ENCODE results near the gene RASSF4.
A peak's percentile ranks its signal among the peaks of the same experiment; 100 is the strongest.

RASSF4 gene

DNA sequence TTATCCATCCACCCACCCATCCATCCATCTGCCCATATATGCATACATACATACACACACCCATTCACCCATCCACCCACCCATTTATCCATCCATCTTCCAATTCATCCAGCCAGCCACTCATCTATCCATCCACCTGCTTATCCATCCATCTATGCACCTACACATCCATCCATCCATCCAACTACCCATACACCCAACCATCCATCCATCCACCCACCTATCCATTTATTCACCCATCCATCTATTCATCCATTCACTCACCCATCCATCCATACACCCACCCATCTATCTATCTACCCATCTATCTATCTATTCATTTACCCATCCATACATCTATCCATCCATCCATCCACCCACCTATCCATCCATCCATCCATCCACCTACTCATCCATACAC lies 31.1 kb upstream of the RASSF4 start:
- DNase-seq (ENCODE audit: low spot score): no peak

- DNase-seq (ENCODE audit: low spot score): no peak
Observed at GRCh38 chr10:44929356-44930255, 30.0 kb upstream of the RASSF4 start.

DNA sequence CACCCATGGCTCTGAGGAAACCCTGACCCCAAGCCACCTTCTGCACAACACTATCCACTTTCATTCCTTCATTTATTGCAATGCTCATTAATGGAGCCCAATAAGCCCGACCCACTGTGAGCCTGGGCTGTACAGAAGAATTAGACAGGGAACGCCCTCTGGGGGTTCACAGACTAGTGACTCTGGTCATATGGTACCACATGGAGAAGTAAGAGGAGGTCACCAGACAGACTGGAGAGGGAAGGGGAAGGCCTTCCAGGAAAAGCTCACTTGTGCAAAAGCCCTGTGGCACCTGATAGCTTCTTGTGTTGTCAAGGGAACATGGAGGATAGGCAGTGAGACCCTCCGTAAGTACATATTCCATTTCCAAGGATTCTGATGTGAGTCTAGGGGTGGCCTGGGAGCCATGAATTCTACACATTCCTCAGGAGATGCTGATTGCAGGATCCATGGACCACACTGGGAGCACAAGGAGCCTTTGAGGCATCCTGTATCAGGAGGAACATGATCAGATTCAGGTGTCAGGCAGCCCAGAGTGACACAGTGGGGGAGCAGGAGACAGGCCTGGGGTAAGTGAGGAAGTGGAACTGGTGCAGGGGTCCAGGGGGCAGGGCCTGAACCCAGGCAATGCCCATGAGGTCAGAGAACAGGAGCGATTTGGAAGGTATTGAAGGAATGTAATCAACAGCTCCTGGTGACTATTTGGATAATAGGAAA lies 28.5 kb upstream of the RASSF4 start:
- no peak for DNase-seq (ENCODE audit: low spot score)

- DNase-seq (ENCODE audit: low spot score): no peak
Observed at GRCh38 chr10:44931621-44932516, 27.7 kb upstream of the RASSF4 start.

DNA sequence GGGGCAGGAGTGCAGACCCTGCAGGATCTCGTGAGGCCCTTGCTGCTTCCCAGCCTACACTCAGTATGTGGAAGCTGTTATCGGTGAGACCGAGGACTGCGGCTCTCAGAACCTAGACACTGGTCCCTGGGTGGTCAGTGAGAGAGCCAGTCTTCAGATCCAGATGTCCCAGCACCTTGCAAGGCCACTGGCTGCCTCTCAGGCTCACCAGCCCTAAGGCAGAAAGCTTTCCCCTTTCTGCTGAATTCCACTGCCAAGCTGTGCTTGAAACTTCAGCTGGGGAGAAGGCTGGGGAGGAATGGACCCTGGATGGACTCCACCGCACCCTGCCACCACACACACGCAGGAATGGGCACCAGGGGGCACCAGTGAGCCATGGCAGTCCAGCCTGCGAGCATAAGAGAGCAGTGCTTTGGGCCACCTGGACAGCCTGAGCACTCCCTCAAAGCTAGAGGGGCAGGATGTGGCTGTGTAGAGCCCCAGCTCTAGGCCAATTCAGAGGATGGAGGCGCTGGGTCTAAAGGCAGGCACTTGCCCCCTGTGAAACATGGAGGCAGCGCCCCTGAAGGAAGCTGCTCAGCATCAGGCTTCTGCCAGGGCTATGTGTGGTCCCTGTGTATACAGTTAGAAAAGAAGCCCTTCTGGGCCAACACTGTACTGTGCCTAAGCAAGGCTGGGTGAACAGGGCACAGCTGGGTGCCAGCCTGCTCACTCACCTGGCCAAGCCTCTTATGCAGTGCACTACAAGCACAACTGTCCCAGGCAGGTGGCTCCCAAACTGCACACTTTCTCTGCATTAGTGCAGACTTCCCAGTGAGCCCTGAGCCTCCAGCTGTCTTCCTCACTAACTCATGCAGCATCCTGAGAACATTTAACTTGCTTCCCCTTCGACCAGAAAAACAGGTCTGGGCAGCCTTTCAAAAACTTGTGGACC lies 26.8 kb upstream of the RASSF4 start:
- peak; percentile 80 for DNase-seq (ENCODE audit: low spot score)

- no peak for DNase-seq (ENCODE audit: low spot score)
Observed at GRCh38 chr10:44933451-44934321, 25.9 kb upstream of the RASSF4 start.

- DNase-seq (ENCODE audit: low spot score): no peak
Observed at GRCh38 chr10:44934416-44935200, 25.0 kb upstream of the RASSF4 start.

DNA sequence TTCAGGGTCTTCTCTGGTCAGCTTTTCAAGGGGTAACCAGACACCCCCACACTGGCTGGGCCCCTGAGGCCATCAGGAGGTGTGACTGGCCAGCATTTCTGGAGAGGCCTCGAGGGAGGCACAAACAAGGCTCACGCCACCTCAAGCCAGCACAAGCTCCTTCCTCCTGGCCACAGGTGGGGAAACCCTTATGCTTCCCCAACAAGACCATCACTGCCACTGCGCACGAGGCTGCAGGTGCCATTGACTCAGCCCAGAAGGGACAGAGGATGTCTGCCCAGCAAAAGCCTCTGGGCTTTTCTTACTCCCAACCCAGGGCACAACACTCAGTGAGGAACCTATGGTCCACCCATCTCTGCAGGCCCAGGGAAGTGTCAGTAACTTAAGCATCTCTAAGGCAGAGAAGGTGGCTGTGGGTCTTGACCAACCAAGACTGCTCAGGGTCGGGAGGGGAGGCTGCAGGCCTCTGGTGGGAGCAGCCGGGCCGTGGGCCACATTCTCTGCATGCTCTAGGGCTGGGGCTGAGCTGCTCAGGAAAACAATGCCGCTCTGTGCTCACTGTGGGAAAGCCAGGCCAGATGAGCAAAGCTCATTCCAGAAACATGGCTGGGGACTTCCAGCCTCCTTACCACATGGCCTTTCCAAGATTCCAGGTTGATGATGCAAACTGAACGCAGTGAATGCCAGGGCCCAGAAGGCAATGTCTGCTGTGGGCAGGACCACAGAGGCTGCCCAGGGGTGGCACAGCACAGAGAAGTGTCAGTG lies 24.2 kb upstream of the RASSF4 start:
- DNase-seq (ENCODE audit: low spot score): no peak

DNA sequence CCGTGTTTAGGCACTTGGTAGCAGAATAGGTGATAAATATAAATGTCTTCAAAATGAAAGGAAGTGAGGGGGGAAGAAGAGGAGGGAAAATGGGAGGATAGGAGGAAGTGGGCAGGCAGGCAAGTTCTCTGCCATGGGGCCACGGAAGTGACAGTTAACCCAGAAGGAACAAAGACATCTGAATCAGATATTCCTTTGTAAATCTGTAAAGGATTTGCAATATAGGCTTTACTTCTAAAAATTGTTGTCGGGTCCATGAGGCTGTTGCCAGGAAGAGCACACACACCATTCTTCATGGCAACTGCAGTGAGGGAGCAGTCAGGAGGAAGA lies 23.7 kb upstream of the RASSF4 start:
- DNase-seq (ENCODE audit: low spot score): no peak

DNA sequence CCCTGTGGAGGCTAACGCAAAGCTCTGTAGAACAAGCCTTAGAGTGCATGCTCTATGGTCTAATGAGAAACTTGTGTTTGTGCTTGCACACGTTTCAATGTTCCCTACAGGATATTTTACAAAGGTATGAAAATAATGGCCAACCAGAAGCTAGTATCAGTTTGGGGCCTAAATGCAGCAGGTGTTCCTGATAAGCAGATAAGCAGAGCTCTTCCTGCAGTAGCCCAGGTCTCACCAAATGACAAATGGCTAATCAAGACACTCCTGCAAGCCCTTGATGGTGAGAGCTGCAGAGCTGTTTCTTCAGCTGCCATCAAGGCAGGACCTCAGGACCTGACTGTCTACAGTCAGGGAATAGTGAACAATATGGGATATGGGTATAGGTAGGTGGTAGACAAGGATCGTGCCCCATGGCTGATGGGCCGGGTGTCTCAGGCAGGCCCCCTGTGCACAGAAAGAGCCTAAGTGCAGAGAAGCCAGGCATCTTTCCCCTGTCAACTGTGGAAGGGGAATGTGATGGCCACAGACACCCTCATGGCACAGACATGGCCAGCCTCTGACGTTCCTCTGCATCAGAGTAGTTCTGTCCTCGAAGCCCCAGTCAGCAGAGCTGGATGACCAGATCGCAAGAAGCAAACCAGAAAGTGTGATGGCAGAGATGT lies 23.2 kb upstream of the RASSF4 start:
- DNase-seq (ENCODE audit: low spot score): no peak

GRCh38 chr10:44937196-44938005 lies 22.2 kb upstream of the RASSF4 start:
- no peak for DNase-seq (ENCODE audit: low spot score)

DNA sequence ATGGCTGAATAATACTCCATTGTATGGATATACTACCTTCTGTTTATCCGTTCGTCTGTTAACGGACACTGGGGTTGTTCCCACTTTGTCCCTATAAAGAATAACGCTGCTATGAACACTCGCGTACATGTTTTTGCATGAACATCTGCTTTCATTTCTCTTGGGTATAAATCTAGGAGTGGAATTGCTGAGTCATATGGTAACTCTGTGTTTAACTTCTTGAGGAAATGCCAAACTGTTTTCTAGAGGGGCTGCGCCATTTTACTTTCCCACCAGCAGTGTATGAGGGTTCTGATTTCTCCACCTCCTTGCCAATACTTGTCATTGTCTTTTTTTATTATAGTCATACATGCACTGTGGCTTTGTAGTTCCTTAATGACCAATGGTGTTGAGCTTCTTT lies 20.6 kb upstream of the RASSF4 start:
- no peak for DNase-seq (ENCODE audit: low spot score)

- DNase-seq (ENCODE audit: low spot score): no peak
Observed at GRCh38 chr10:44939691-44940401, 19.8 kb upstream of the RASSF4 start.

DNA sequence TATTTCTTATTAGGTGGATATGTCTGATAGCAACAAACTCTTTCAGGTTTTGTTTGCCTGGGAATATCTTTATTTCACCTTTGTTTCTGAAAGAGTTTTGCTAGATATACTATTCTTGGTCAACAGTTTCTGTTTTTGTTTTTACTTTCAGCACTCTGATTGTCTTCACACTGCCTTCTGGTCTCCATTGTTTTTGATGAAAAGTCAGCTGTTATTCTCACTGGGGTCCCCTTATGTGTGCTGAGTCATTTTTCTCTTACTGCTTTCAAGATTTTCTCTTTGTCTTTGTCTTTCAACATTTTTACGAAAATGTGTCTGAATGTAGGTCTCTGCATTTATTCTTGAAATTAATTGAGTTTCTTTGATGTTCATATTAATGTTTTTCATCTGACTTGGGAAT lies 15.2 kb upstream of the RASSF4 start:
- DNase-seq (ENCODE audit: low spot score): no peak

GRCh38 chr10:44946205-44946604 lies 13.4 kb upstream of the RASSF4 start:
- DNase-seq (ENCODE audit: low spot score): no peak

GRCh38 chr10:44947371-44948152 lies 12.0 kb upstream of the RASSF4 start:
- DNase-seq (ENCODE audit: low spot score): no peak

Data from activated CD4-positive, alpha-beta T cell treated with anti-CD3 and anti-CD28 coated beads, Interleukin-2, Interleukin-4, amounts not matched to agents 100 ng/mL and 50 ng/mL, durations not matched to agents 16 hours and 8 hours (primary cell).